ENCODE data around the gene AUTS2. TPM values are rescaled to one million over a fixed set of nuclear protein-coding genes. Genes with fewer than 3 reads are reported as not detected.

The AUTS2 gene
- total RNA-seq, 2 donors from 2014 or later: 8.6 TPM

DNA sequence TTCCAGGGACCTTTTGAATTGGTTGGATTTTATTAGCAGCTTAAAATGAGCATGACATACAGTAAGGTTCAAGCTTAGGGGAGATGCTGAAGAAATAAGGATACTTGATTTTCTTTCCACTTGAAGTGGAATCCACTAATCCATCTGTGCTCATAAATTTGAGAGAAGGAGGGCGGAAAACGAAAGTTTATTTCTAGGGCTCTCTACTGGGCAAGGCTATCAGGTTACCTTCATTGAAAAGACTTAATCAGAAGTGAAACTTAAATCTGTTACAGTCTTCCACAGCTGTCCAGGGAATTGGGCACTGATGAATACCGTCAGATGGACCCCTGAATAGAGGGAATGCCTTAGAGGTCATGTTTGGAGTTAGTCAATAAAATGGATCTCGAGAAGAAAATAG is 21.8 kb downstream of the AUTS2 start:
- DNase-seq (ENCODE audit: low spot score): no peak
- Histone ChIP-seq H3K4me1 (peaks cover 0 to 15% of the 10 kb centered on the region in 2 donors), H3K27ac (no peak overlapping the region), H3K36me3 (no peaks in the 10 kb centered on the region), H3K9me3 (no peaks in the 10 kb centered on the region), H3K4me3 (no peak overlapping the region), H3K27me3 (no peaks in the 10 kb centered on the region)
- TF ChIP-seq, protein P1, sequence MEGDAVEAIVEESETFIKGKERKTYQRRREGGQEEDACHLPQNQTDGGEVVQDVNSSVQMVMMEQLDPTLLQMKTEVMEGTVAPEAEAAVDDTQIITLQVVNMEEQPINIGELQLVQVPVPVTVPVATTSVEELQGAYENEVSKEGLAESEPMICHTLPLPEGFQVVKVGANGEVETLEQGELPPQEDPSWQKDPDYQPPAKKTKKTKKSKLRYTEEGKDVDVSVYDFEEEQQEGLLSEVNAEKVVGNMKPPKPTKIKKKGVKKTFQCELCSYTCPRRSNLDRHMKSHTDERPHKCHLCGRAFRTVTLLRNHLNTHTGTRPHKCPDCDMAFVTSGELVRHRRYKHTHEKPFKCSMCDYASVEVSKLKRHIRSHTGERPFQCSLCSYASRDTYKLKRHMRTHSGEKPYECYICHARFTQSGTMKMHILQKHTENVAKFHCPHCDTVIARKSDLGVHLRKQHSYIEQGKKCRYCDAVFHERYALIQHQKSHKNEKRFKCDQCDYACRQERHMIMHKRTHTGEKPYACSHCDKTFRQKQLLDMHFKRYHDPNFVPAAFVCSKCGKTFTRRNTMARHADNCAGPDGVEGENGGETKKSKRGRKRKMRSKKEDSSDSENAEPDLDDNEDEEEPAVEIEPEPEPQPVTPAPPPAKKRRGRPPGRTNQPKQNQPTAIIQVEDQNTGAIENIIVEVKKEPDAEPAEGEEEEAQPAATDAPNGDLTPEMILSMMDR (IDR thresholded peaks at IDR 0.05): no peak

- DNase-seq (ENCODE audit: low spot score): no peak
- Histone ChIP-seq H3K36me3 (no peaks in the 10 kb centered on the region), H3K4me3 (no peak overlapping the region), H3K9me3 (no peaks in the 10 kb centered on the region), H3K27me3 (no peaks in the 10 kb centered on the region), H3K27ac (no peak overlapping the region), H3K4me1 (peaks cover 0 to 15% of the 10 kb centered on the region in 2 donors)
- TF ChIP-seq, protein P1 (IDR thresholded peaks at IDR 0.05): no peak
Observed at GRCh38 chr7:69620650-69621049, 22.4 kb downstream of the AUTS2 start.

DNA sequence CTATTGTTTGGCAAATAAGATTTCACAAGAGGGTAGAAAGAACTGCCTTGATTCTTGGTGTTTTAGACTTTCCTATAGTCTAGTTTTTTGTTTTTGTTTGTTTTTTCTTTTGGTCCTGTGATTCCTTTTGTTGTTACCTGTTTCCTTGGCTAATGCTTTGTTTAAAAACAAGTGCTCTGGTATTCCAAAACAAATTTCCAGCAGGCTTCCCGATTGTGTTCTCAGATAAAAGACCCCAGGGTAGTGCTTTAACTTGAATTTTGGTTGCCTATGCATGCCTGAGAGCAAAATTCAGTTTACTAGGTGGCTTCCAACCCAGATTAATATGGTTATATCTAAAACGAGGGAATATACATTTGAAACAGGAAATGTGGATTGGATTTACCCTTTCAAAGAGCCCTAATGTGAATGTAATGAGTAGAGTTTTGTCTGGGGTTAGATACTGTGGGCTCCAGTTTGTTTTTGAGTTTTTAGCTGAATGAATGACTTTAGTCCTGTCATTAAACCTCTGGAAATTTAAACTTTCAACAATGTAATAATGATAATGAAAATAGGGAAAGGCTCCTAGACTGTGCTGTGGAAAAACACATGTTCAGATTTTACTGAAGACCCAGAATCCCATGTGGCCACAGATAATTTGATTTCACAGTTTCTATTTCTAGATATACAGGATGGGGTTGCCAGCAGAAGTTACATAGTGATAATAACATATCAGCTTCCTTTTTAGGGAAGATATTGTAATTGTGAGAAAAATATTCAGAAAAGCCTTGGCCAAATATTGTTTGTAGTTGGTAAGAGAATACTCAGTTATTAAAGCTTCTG is 23.9 kb downstream of the AUTS2 start:
- DNase-seq (ENCODE audit: low spot score): no peak
- H3K27me3 ChIP-seq: no peaks in the 10 kb centered on the region
- H3K9me3 ChIP-seq: no peaks in the 10 kb centered on the region
- H3K4me3 ChIP-seq: no peak overlapping the region
- H3K36me3 ChIP-seq: no peaks in the 10 kb centered on the region
- TF ChIP-seq, protein P1 (IDR thresholded peaks at IDR 0.05): no peak
- no peak overlapping the region for H3K27ac ChIP-seq
- peaks cover 0 to 15% of the 10 kb centered on the region in 2 donors for H3K4me1 ChIP-seq

GRCh38 chr7:69622960-69623359 is 24.7 kb downstream of the AUTS2 start:
- Histone ChIP-seq H3K4me3 (no peak overlapping the region), H3K4me1 (peaks cover 0 to 15% of the 10 kb centered on the region in 2 donors), H3K9me3 (no peaks in the 10 kb centered on the region), H3K27me3 (no peaks in the 10 kb centered on the region), H3K36me3 (no peaks in the 10 kb centered on the region), H3K27ac (no peak overlapping the region)
- no peak for DNase-seq (ENCODE audit: low spot score)
- TF ChIP-seq, protein P1 (IDR thresholded peaks at IDR 0.05): no peak

- no peaks in the 10 kb centered on the region for H3K9me3 ChIP-seq
- H3K27ac ChIP-seq: no peak overlapping the region
- peaks cover 0 to 15% of the 10 kb centered on the region in 2 donors for H3K4me1 ChIP-seq
Observed at GRCh38 chr7:69624435-69625230, 26.4 kb downstream of the AUTS2 start.

More at GRCh38 chr7:69624435-69625230, 26.4 kb downstream of the AUTS2 start:
- Histone ChIP-seq H3K36me3 (no peaks in the 10 kb centered on the region), H3K4me3 (no peak overlapping the region), H3K27me3 (no peaks in the 10 kb centered on the region)
- DNase-seq (ENCODE audit: low spot score): no peak
- TF ChIP-seq, protein P1 (IDR thresholded peaks at IDR 0.05): no peak

Measured in right atrium auricular region (tissue), 2 donors.